ENCODE results near the gene SSBP4. TPM values are rescaled to one million over a fixed set of nuclear protein-coding genes. Genes with fewer than 3 reads are reported as not detected.
A peak's percentile ranks its signal among the peaks of the same experiment; 100 is the strongest.

SSBP4 gene
- total RNA-seq, 1 experiment from 2014 or later: 46.2 TPM

- Mint-ChIP-seq H3K27me3 (ENCODE audit: insufficient read depth, unreplicated experiment) (no peaks in the 10 kb centered on the region), H3K4me1 (ENCODE audit: low read depth, unreplicated experiment) (peaks cover 16% of the 10 kb centered on the region), H3K36me3 (ENCODE audit: insufficient read depth, unreplicated experiment) (peaks cover 44% of the 10 kb centered on the region), H3K4me3 (ENCODE audit: unreplicated experiment) (no peak overlapping the region), H3K27ac (ENCODE audit: unreplicated experiment) (peak overlapping the region; percentile 57), H3K9me3 (ENCODE audit: unreplicated experiment) (no peaks in the 10 kb centered on the region)
- POLR2A ChIA-PET: no interaction called here
- BruUV-seq (replicated peaks): no TSS peak
- H3K36me3 ChIP-seq (ENCODE audit: control insufficient read depth, insufficient read depth, low read length): no peaks in the 10 kb centered on the region; the same call in 1 of the 2 replicates
- no peaks in the 10 kb centered on the region for H3K9me3 ChIP-seq
- peak; percentile 93 to 94 for TF ChIP-seq CTCF (IDR thresholded peaks at IDR 0.05; ENCODE audit: insufficient read depth in 1 of 2, low read depth in 1 of 2, low read length in 1 of 2, severe bottlenecking in 1 of 2, unreplicated experiment in 1 of 2)
- H3K27me3 ChIP-seq (replicated peaks; ENCODE audit: control insufficient read depth, insufficient read depth, low read length): no peaks in the 10 kb centered on the region
- H3K4me1 ChIP-seq: peaks cover 14% of the 10 kb centered on the region
- intact Hi-C loops (cut with micrococcal nuclease; ENCODE audit: unreplicated experiment): loop anchor here (1.0 kb wide), 1 partner anchor 11 kb away; no protein-coding TSS in a partner anchor
- peak; percentile 80 to 92 for DNase-seq
- CTCF ChIA-PET: interaction anchor here (0.6 to 1.6 kb wide), 8 partner anchors 10 to 188 kb away, joined by 3 to 10 read pairs (median 4); no protein-coding TSS in a partner anchor
- no peak overlapping the region for H3K4me3 ChIP-seq (ENCODE audit: low read depth, low read length)
Measured at GRCh38 chr19:18450931-18451836, 32.0 kb downstream of the SSBP4 start.

GRCh38 chr19:18452386-18452785 lies 33.2 kb downstream of the SSBP4 start:
- no peaks in the 10 kb centered on the region for H3K27me3 ChIP-seq (replicated peaks; ENCODE audit: control insufficient read depth, insufficient read depth, low read length)
- H3K36me3 ChIP-seq (ENCODE audit: control insufficient read depth, insufficient read depth, low read length): peaks cover under 1% of the 10 kb centered on the region
- peaks cover 2% of the 10 kb centered on the region for H3K4me1 ChIP-seq
- intact Hi-C loops (cut with micrococcal nuclease; ENCODE audit: unreplicated experiment): no loop called here
- no peak overlapping the region for H3K27ac Mint-ChIP-seq (ENCODE audit: unreplicated experiment)
- TF ChIP-seq CTCF (IDR thresholded peaks at IDR 0.05; ENCODE audit: insufficient read depth in 1 of 2, low read depth in 1 of 2, low read length in 1 of 2, severe bottlenecking in 1 of 2, unreplicated experiment in 1 of 2): no peak
- no peaks in the 10 kb centered on the region for H3K9me3 Mint-ChIP-seq (ENCODE audit: unreplicated experiment)
- H3K4me1 Mint-ChIP-seq (ENCODE audit: low read depth, unreplicated experiment): peaks cover 4% of the 10 kb centered on the region
- no peaks in the 10 kb centered on the region for H3K9me3 ChIP-seq
- no peak for DNase-seq
- BruUV-seq (replicated peaks): no TSS peak
- H3K27me3 Mint-ChIP-seq (ENCODE audit: insufficient read depth, unreplicated experiment): no peaks in the 10 kb centered on the region
- no peak overlapping the region for H3K4me3 Mint-ChIP-seq (ENCODE audit: unreplicated experiment)
- peaks cover 36% of the 10 kb centered on the region for H3K36me3 Mint-ChIP-seq (ENCODE audit: insufficient read depth, unreplicated experiment)
- no peak overlapping the region for H3K4me3 ChIP-seq (ENCODE audit: low read depth, low read length)
- ChIA-PET CTCF (interaction anchor here (0.7 kb wide), 1 partner anchor 15 kb away, joined by 3 read pairs; no protein-coding TSS in a partner anchor), POLR2A (no interaction called here)

GRCh38 chr19:18453269-18454024 lies 34.2 kb downstream of the SSBP4 start:
- ChIA-PET CTCF (no interaction called here), POLR2A (no interaction called here)
- no TSS peak for BruUV-seq (replicated peaks)
- no peak for DNase-seq
- Histone ChIP-seq H3K27me3 (replicated peaks; ENCODE audit: control insufficient read depth, insufficient read depth, low read length) (no peaks in the 10 kb centered on the region), H3K4me1 (no peaks in the 10 kb centered on the region), H3K4me3 (ENCODE audit: low read depth, low read length) (no peak overlapping the region), H3K9me3 (no peaks in the 10 kb centered on the region), H3K36me3 (ENCODE audit: control insufficient read depth, insufficient read depth, low read length) (peaks cover 2% of the 10 kb centered on the region)
- Mint-ChIP-seq H3K27me3 (ENCODE audit: insufficient read depth, unreplicated experiment) (no peaks in the 10 kb centered on the region), H3K36me3 (ENCODE audit: insufficient read depth, unreplicated experiment) (peaks cover 30% of the 10 kb centered on the region), H3K4me3 (ENCODE audit: unreplicated experiment) (no peak overlapping the region), H3K4me1 (ENCODE audit: low read depth, unreplicated experiment) (peaks cover 4% of the 10 kb centered on the region), H3K27ac (ENCODE audit: unreplicated experiment) (no peak overlapping the region), H3K9me3 (ENCODE audit: unreplicated experiment) (no peaks in the 10 kb centered on the region)
- intact Hi-C loops (cut with micrococcal nuclease; ENCODE audit: unreplicated experiment): no loop called here
- TF ChIP-seq CTCF (IDR thresholded peaks at IDR 0.05; ENCODE audit: insufficient read depth in 1 of 2, low read depth in 1 of 2, low read length in 1 of 2, severe bottlenecking in 1 of 2, unreplicated experiment in 1 of 2): no peak

All from Caco-2 (cell line).